GM12875 (cell line): ENCODE results near the gene SGMS1.

ENCODE experiments used
- H3K4me3 ChIP-seq: one replicate; pipeline ENCODE4 v1.5.1; 2011; ENCODE audit warnings: low read depth, low read length, control low read depth
- TF ChIP-seq, protein P1 (sequence below): IDR thresholded peaks from 2 replicates; pipeline ENCODE4 v1.5.1; 2011; ENCODE audit warnings: low read depth, mild to moderate bottlenecking, control low read depth, inconsistent platforms, low read length, moderate library complexity, borderline replicate concordance; ENCODE audit not compliant: insufficient read depth

SGMS1 gene

DNA sequence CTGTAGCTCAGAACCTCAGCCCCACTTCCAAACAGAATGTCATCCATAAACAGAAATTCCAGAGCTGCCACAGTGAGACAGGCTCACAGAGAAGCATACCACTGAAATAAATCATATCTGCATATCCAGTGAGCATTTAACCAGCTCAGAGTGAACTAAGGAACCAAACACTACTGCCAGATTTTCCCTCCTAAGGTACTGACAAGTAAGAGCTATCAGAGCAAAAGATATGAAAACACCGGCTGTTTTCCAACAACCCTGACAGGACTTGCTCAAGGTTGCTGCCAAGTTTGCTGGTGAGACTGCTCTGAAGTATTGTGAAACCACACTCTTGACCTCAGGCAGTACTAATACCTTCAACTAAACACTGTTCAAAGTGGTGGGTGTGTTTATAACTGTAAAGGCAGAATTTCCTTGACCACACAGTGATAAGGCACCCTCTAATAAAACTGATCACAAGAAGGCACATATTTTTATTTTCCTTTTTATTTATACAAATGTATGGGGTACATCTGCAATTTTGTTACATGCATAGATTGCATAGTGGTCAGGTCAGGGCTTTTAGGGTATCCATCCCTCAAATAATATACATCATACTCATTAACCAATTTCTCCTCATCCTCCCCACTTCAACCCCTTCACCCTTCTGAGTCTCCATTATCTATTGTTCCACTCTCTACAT lies 18.3 kb downstream of the SGMS1 start:
- no peak overlapping the region for H3K4me3 ChIP-seq
- TF ChIP-seq, protein P1, sequence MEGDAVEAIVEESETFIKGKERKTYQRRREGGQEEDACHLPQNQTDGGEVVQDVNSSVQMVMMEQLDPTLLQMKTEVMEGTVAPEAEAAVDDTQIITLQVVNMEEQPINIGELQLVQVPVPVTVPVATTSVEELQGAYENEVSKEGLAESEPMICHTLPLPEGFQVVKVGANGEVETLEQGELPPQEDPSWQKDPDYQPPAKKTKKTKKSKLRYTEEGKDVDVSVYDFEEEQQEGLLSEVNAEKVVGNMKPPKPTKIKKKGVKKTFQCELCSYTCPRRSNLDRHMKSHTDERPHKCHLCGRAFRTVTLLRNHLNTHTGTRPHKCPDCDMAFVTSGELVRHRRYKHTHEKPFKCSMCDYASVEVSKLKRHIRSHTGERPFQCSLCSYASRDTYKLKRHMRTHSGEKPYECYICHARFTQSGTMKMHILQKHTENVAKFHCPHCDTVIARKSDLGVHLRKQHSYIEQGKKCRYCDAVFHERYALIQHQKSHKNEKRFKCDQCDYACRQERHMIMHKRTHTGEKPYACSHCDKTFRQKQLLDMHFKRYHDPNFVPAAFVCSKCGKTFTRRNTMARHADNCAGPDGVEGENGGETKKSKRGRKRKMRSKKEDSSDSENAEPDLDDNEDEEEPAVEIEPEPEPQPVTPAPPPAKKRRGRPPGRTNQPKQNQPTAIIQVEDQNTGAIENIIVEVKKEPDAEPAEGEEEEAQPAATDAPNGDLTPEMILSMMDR = no peak

DNA sequence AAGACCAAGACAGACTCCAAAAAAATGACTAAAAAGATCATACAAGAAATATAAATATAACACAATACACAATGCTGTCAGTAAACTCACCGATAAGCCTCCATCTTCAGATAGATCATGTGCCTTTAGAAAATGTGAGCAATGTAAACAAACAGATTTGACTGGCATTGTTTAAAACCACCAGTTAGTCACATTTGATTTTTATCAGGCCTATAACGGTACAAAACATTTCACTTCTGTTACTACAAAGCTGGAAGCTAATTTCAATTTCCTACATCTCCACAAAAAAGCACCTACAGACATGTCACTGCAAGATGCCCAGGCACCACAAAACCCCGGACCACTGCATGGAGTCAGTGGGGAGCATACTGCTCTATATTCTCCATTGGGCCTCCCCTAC lies 18.9 kb downstream of the SGMS1 start:
- TF ChIP-seq, protein P1 = no peak
- H3K4me3 ChIP-seq = no peak overlapping the region

DNA sequence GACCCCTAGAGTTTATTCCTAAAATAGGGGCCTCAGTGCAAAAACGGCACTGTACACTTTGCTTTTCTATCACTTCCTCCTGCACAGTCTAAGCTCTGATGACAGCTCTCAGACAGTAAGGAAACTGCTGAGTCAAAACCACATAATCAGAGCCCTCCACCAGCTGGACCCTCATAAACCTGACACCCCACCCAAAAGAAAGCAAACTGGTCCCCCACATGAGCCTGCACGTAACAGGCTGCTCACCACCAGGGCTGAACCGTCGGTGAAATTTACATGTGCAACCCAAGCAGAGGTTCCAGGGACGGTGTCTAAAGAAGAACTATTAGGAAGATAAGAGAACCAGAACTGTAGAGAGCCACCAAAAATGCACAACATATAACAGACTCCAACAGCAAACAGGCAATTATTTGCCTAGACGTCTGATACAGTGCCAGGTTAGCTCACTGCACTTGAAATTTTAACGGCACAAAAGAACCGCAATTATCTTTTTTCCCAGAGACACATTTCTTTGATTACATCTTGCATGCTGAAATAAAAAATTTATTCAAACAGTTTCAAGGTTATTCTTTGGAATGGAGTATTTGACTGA lies 19.6 kb downstream of the SGMS1 start:
- TF ChIP-seq, protein P1 = no peak
- no peak overlapping the region for H3K4me3 ChIP-seq

DNA sequence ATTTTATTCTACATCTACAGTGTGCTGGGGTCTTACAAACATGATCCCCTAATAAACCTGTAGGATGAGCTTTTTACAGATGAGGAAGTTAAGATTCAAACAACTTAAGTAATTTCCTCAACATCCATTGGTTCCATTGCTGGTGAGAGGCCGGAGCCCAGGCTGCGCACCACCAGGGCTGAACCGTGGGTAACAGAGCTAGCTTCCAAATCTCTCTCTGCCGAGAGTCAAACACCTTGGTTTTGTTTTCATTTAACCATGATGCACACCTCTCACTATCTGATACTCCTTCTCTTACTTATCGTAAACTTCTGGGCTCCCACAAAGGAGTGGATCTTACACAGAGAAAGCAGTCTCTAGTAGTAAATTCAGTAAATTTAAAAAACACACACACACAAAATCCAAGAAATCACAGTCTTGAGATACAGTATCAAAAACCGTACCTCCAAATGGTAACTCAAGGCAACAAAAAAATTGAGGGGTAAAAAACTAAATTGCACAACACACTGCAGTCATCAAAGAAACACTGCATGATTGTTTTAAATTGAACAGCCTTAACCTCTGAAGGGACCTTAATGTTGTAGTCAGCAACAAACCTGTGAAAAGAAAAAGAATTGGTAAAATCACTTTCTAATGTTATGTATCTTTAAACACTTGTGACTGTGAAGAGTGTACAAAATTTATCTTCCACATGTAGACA lies 20.5 kb downstream of the SGMS1 start:
- TF ChIP-seq, protein P1 = no peak
- no peak overlapping the region for H3K4me3 ChIP-seq

DNA sequence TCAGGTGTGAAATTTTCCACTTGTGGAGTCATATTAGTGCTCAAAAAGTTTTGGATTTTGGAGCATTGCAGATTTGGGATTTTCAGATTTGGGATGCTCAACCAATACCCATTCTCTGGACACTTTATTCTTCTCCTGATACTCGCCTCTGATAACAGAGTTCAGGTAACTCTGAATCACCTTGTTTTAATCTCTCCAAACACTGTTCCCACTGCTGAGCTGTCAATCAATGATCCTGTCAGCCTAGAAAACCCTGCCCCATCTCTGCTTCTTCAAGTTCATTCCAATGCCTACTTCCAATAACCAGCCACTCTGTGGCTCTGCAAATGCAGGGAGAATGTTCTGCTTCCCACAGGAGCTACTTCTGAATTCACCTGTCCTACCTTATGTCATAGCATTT lies 21.8 kb downstream of the SGMS1 start:
- TF ChIP-seq, protein P1 = no peak
- no peak overlapping the region for H3K4me3 ChIP-seq

DNA sequence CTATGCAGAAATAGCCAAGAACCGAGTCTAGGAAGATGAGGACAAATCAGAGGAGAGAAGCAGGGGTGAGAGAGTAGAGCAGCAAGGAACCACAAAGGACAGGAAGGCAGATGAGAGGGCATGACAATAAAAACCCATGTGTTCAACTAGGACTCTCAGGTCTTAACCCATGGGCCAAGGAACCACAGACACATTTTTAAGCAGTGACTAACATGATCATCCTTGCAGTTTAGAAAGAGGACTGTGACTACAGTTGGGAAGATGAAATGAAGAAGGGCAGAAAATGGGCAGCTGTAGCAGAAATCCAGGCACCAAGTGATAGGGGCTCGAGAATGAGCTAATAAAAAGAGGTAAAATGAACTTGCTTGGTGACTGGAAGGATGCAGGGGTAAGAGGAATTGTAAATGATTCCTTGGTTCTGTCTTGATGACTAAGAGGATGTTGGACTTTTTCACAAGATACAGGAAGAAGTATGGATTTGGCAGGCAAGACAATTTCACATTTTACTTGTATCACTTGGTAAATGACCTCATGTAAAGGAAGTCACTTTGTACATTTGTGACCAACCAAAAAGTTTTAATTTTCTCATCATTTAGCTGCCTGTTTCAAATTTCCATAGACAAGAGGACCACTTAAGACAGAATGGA lies 22.8 kb downstream of the SGMS1 start:
- no peak overlapping the region for H3K4me3 ChIP-seq
- TF ChIP-seq, protein P1 = no peak
